MG63 (cell line): Measurements from ENCODE around the gene TMEM138. TPM values are rescaled to one million over a fixed set of nuclear protein-coding genes. Genes with fewer than 3 reads are reported as not detected.

Experiments
- DNase-seq: peaks from one replicate; pipeline ENCODE4 v3.0.0-alpha.2; 2020
- H3K27me3 ChIP-seq: fragments of 250-450 bp; sonication (Bioruptor Pico); 2 replicates; pipeline ENCODE4 v1.5.1; 2020; ENCODE audit warnings: mild to moderate bottlenecking, moderate library complexity
- H3K36me3 ChIP-seq: fragments of 250-450 bp; sonication (Bioruptor Pico); 2 replicates; pipeline ENCODE4 v1.5.1; 2020; ENCODE audit warnings: mild to moderate bottlenecking, moderate library complexity
- H3K4me3 ChIP-seq: fragments of 250-450 bp; sonication (Bioruptor Pico); 2 replicates; pipeline ENCODE4 v1.5.1; 2020; ENCODE audit warnings: mild to moderate bottlenecking, moderate library complexity
- H3K9me3 ChIP-seq: fragments of 250-450 bp; sonication (Bioruptor Pico); 2 replicates; pipeline ENCODE4 v1.5.1; 2020; ENCODE audit warnings: mild to moderate bottlenecking, moderate library complexity
- total RNA-seq: library from RNA; depleted of rRNA; stranded (reverse); fragments of >200 nt; shearing (Covaris generic); gene quantifications from 2 replicates; pipeline ENCODE4 v1.2.3, GENCODE V29; 2014; ENCODE audit warnings: low replicate concordance; rRNA removed

TMEM138 gene
- 15.0 and 70.0 TPM in 2 replicates for total RNA-seq

- Histone ChIP-seq H3K4me3 (peak within 1 kb of the TSS; percentile 73), H3K27me3 (no peaks in the 10 kb centered on the region), H3K36me3 (peaks cover 41% of the 10 kb centered on the region), H3K9me3 (no peaks in the 10 kb centered on the region)
- peak; percentile 95 for DNase-seq
These were observed at the start of gene TMEM138, which contains the start of gene CYB561A3 for GRCh38 chr11:61361741-61362541. TMEM138 (plus strand) TSS chr11:61362374; CDS start chr11:61364391, 2,017 bp downstream. CYB561A3 (minus strand) TSS chr11:61361882; CDS start chr11:61356713, 5,169 bp downstream.

- Histone ChIP-seq H3K36me3 (peaks cover 73% of the 10 kb centered on the region), H3K9me3 (no peaks in the 10 kb centered on the region), H3K4me3 (no peak overlapping the region), H3K27me3 (no peaks in the 10 kb centered on the region)
- no peak for DNase-seq
These were observed 46.9 kb upstream of the TMEM138 start for GRCh38 chr11:61315260-61315659.

DNA sequence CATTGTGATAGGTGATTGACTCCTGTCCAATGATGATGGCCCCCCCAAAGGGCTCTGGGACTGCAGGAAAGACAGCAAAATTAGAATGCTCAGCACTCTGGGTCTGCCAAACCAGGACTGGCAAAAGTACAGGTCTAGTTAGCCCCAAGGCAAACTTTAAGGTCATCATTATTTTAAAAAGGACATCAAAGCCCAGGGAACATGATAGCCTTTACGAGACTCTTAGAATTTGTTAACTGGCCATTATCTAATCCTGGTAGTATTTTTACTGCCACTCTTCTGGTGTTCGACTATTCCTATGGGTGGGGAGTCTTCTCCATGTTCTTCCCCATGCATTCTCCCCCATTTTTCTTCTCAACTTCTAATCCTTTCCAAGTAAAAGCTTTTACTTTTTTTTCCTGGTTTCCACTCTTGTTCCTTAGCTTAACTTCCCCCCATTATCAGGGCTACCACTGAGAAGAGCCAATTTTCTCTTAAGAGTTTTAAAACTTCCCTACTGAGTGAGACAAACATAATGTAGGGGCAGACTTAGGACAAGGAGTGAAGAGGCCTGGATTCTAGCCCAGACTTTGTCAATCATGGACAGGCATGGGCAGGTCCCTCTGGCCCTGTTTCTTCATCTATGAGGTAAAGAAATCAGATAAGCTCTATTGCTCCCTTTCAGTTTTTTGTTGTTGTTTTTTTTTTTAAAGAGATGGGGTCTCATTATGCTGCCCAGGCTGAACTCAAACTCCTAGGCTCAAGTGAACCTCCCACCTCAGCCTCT is 36.3 kb upstream of the TMEM138 start:
- Histone ChIP-seq H3K4me3 (no peak overlapping the region), H3K27me3 (no peaks in the 10 kb centered on the region), H3K9me3 (no peaks in the 10 kb centered on the region), H3K36me3 (peaks cover 88% of the 10 kb centered on the region)
- no peak for DNase-seq

DNA sequence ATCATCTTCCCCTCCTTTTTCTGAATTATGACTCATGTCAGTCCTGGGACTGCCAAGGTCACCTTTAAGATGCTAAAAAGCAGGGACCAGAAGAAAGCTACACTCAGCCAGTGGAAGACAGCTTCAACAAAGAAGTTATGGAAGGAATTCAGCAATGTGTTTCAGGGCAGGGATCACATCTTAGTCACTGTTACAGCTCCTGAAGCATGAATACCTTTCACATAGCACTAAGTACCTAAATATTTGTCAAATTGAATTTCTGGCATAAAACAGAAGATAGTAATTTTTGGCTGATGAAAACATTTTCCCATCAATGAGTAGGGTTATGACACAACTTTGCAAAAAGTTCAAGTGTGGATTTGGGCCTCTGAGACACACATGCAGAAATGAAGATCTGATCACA is 34.5 kb upstream of the TMEM138 start:
- DNase-seq: no peak
- Histone ChIP-seq H3K27me3 (no peaks in the 10 kb centered on the region), H3K9me3 (no peaks in the 10 kb centered on the region), H3K36me3 (peaks cover 75% of the 10 kb centered on the region), H3K4me3 (no peak overlapping the region)

GRCh38 chr11:61328351-61328750 is 33.8 kb upstream of the TMEM138 start:
- no peak overlapping the region for H3K4me3 ChIP-seq
- DNase-seq: no peak
- no peaks in the 10 kb centered on the region for H3K27me3 ChIP-seq
- H3K9me3 ChIP-seq: no peaks in the 10 kb centered on the region
- peaks cover 70% of the 10 kb centered on the region for H3K36me3 ChIP-seq

DNA sequence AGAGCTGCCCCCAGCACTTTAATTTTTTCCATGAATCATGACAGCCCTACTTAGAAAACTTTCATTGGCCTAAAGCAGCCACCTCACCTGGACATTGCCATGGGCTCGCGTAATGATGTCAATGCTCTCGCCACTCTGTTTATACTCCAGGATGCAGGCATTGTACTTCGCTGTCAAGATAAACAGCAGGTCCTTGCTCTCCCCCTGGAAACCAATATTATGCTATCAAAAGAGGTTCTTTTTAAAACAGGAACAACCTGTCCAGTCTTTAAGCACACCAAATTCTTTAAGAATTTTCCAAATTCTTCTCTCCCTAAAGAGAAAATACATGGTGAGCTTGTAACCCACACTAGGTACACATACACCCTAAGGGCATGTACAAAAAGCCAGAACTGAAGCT is 32.3 kb upstream of the TMEM138 start:
- Histone ChIP-seq H3K27me3 (no peaks in the 10 kb centered on the region), H3K9me3 (no peaks in the 10 kb centered on the region), H3K4me3 (no peak overlapping the region), H3K36me3 (peaks cover 58% of the 10 kb centered on the region)
- DNase-seq: no peak

DNA sequence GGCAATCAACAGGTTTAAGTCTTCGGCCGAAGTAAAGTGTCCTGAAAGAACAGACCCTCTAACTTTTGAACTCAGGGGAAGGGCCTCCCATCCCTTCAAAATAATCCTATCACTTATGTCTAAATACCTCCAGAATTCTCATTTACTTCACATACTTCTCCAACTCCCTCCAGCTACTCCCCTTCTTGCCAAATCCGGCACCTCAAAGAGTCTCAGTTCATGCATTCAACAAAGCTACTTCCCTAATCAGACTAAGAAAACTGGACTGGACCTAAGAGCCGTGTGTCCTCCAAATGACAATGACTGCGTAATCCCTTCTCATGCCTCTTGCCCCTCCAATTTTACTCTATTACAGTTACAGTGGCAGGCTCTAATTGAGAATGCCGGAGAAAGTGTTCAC is 30.5 kb upstream of the TMEM138 start:
- Histone ChIP-seq H3K27me3 (no peaks in the 10 kb centered on the region), H3K4me3 (peak overlapping the region; percentile 81), H3K36me3 (peaks cover 44% of the 10 kb centered on the region), H3K9me3 (no peaks in the 10 kb centered on the region)
- no peak for DNase-seq

- H3K9me3 ChIP-seq: no peaks in the 10 kb centered on the region
- DNase-seq: no peak
- H3K27me3 ChIP-seq: no peaks in the 10 kb centered on the region
These were observed 29.8 kb upstream of the TMEM138 start for GRCh38 chr11:61332281-61332796.

DNA sequence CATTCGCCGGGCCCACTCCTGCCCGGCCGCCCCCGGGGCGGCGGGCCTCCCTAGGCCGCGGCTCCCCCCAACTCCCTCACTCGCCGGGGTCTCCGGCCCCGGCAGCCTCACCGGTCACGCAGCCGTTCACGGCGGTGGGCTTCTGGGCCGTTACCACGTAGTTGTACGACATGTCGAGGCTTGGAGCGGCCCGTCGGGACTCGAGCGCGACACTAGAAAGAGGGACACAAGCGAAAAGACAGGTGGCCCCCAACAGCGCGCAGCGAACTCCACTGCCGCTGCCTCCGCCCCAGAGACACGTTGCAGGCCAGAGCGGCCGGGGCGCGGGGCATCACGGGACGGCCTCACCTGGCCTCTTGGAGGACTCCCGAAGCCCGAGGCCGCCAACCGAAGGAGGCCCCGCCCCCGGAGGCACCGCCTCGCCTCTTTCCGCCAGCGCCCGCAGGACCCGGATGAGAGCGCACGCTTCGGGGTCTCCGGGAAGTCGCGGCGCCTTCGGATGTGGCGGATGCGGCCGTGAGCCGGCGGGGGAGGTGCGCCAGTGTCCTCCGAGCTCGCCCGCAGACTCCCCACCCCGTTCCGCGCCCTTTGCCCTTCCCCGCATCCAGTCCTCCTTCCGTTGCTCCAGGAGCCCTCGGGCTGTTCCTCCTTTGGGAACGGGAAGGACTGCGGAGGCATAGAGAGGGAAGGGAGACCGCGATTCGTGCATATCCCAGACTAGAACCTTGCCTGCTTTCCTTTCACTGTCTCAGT is 29.2 kb upstream of the TMEM138 start, which contains the start of the genes DDB1 and TKFC:
Gene DDB1, minus strand, starts transcription at position 309 of the 753 bp plus-strand sequence. Its CDS starts 137 bp downstream, at position 172.
Gene TKFC, plus strand, starts transcription at position 432 of the 753 bp plus-strand sequence. CDS start 1,501 bp downstream, outside the sequence.
- Histone ChIP-seq H3K4me3 (peak within 1 kb of the TSS; percentile 81), H3K36me3 (peaks cover 33% of the 10 kb centered on the region), H3K27me3 (no peaks in the 10 kb centered on the region), H3K9me3 (no peaks in the 10 kb centered on the region)
- peak; percentile 95 for DNase-seq

More at GRCh38 chr11:61332281-61332796, 29.8 kb upstream of the TMEM138 start:
- peak overlapping the region; percentile 81 for H3K4me3 ChIP-seq
- peaks cover 39% of the 10 kb centered on the region for H3K36me3 ChIP-seq

- Histone ChIP-seq H3K9me3 (no peaks in the 10 kb centered on the region), H3K36me3 (peaks cover 27% of the 10 kb centered on the region), H3K4me3 (peak overlapping the region; percentile 81), H3K27me3 (no peaks in the 10 kb centered on the region)
- DNase-seq: no peak
These were observed 28.4 kb upstream of the TMEM138 start for GRCh38 chr11:61333550-61334433.

DNA sequence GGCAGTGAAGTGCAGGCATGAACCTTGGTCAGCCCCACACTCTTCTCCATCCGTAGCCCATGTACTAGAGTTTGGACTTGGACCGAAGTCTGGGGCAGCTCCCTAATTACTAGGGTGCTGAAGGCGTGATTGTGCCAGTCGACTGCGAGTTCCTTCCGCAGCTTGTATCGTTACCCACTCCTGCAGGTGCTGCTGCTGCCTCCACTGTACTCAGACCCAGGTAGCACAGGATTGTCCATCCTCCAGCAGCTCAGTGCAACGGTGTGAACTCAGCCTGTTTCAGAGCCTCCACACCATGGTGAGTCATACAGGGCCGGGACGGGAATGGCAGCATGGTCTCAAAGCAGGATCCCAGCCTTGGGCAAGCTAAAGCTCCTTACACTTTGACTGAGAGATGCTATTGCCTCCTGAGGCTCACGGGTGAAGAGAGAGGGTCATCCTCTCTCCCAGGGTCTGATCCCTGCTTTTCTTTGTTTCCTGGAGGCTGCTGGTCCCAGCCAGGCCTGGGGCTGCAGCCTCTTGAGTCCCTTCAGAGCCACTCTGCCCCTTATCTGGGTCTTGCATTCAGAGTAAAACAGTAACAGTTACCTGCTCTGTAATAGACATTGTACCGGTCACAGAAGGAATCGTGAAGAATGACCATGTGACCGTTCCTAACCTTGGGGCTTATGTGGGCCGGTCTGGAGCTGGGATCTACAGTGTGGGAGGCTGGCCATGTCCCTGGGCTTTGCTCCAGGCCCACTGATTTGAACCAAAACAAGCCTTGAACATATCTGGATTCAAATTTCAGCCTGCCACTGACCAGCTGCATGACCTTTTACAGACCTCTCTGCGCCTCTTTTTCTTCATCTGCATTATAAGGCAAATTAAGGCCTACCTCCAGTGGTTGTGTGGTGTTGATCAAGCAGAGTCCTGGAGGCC is 27.5 kb upstream of the TMEM138 start:
- DNase-seq: peak; percentile 31
- H3K4me3 ChIP-seq: no peak overlapping the region
- peaks cover 18% of the 10 kb centered on the region for H3K36me3 ChIP-seq
- no peaks in the 10 kb centered on the region for H3K27me3 ChIP-seq
- H3K9me3 ChIP-seq: no peaks in the 10 kb centered on the region

DNA sequence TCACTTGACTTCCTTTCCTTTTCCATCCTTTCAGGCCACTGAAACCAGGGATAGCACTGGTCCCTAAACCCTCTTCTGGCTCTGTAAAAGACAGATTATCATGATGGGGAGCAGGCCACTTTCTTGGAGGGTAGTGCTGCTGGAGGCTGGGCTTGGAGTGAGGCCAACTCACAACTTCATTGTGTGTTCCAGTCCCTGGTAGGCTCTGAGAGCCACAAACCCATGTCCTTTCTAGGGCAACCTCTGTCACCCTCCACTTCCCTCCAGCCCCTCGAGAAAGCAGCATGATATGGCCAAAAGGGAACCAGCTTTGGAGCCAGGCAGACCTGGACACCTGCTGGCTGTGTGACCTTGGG is 26.8 kb upstream of the TMEM138 start:
- no peak for DNase-seq
- H3K9me3 ChIP-seq: no peaks in the 10 kb centered on the region
- H3K36me3 ChIP-seq: peaks cover 11% of the 10 kb centered on the region
- no peak overlapping the region for H3K4me3 ChIP-seq
- no peaks in the 10 kb centered on the region for H3K27me3 ChIP-seq

DNA sequence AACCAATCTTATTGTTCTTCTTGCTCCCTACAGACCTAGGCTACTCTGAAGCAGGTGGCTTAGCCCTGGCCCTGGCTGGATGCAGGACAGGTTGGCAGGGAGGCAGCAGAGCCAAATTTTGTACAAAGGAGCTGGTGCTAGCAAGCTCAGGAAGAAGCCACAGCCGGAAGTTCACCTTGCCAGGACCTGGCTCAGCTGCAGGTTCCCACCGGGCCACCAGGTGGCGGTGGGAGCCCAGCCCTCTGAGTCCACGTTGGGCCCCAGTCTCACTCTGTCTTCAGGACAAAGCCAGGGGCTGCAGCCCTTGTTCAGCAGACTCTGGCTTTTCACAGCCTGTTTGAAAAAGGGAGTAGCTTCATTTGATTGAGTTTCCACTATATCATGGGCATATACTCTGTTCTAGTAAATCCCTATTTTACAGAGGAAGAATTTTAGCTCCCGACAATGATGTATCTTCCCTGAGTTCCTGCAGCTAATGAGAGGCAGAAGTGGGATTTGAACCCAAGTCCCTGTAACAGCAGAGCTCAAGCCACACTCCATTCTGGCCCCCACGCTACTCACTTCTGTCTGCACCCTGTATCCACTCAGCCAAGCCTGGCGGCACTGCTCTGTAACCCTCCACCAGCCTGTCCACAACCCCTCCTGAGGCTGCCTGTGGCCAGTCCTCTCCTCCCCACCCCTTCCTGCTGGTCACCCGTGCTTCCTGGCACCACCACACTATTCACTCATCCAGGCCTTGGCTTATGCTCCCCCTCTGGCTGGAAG is 25.8 kb upstream of the TMEM138 start:
- Histone ChIP-seq H3K27me3 (no peaks in the 10 kb centered on the region), H3K9me3 (no peaks in the 10 kb centered on the region), H3K36me3 (peaks cover 8% of the 10 kb centered on the region; the same call in 1 of the 2 replicates), H3K4me3 (no peak overlapping the region)
- peak; percentile 65 for DNase-seq
